PFSK-1 (cell line): ENCODE measurements around the gene ADAMTSL4.

ENCODE experiments used
- FOXP2 ChIP-seq: optimal IDR thresholded peaks from 2 replicates; pipeline ENCODE3; 2011; ENCODE audit warnings: borderline replicate concordance, control low read depth, inconsistent platforms; ENCODE audit not compliant: insufficient read depth; ENCODE audit errors: extremely low read length, extremely low read depth
- POLR2AphosphoS5 ChIP-seq: IDR thresholded peaks from 2 replicates; pipeline ENCODE4 v1.6.1; 2012; ENCODE audit warnings: low read depth, mild to moderate bottlenecking, control low read depth, low read length, moderate library complexity
- REST ChIP-seq, 2 experiments: IDR thresholded peaks; 2 replicates each; pipeline versions ENCODE4 v1.6.1 to v1.8.0; 2011 to 2012; ENCODE audit warnings: low read depth in 2 of 2, low read length in 2 of 2, control low read depth in 1 of 2, inconsistent platforms in 1 of 2, mild to moderate bottlenecking in 1 of 2, moderate library complexity in 1 of 2; ENCODE audit not compliant: insufficient read depth in 1 of 2
- SIN3A ChIP-seq: IDR thresholded peaks from 2 replicates; pipeline ENCODE4 v1.6.1; 2012; ENCODE audit warnings: mild to moderate bottlenecking, low read length, moderate library complexity, borderline replicate concordance; ENCODE audit not compliant: insufficient read depth
- TAF1 ChIP-seq: IDR thresholded peaks from 2 replicates; pipeline ENCODE4 v1.6.1; 2012; ENCODE audit warnings: low read length, control low read depth, borderline replicate concordance; ENCODE audit not compliant: insufficient read depth

ADAMTSL4 gene

GRCh38 chr1:150579945-150580642 lies 30.9 kb downstream of the ADAMTSL4 start:
- no peak for TF ChIP-seq POLR2AphosphoS5
- TF ChIP-seq REST (IDR thresholded peaks at IDR 0.05; ENCODE audit: insufficient read depth in 1 of 2, low read depth in 2 of 2, low read length in 2 of 2), result no peak
- no peak for TF ChIP-seq FOXP2
- no peak; the same call in 1 of the 2 replicates for TF ChIP-seq SIN3A
- TF ChIP-seq TAF1, result no peak

- TF ChIP-seq TAF1 (no peak), SIN3A (no peak), FOXP2 (no peak), POLR2AphosphoS5 (no peak)
These were observed 33.2 kb downstream of the ADAMTSL4 start for GRCh38 chr1:150582371-150582770.

- TF ChIP-seq FOXP2, result no peak
- TF ChIP-seq TAF1, result no peak
- no peak for TF ChIP-seq REST (IDR thresholded peaks at IDR 0.05; ENCODE audit: insufficient read depth in 1 of 2, low read depth in 2 of 2, low read length in 2 of 2)
- TF ChIP-seq POLR2AphosphoS5, result no peak
- no peak for TF ChIP-seq SIN3A
These were observed 47.1 kb downstream of the ADAMTSL4 start for GRCh38 chr1:150596095-150596892.

GRCh38 chr1:150596976-150597375 lies 47.8 kb downstream of the ADAMTSL4 start:
- no peak for TF ChIP-seq TAF1

GRCh38 chr1:150601540-150601939 lies 52.3 kb downstream of the ADAMTSL4 start:
- TF ChIP-seq TAF1 (no peak), SIN3A (no peak), REST (IDR thresholded peaks at IDR 0.05; ENCODE audit: insufficient read depth in 1 of 2, low read depth in 2 of 2, low read length in 2 of 2) (no peak), POLR2AphosphoS5 (no peak), FOXP2 (no peak)

- TF ChIP-seq POLR2AphosphoS5, result no peak
- TF ChIP-seq REST (IDR thresholded peaks at IDR 0.05; ENCODE audit: insufficient read depth in 1 of 2, low read depth in 2 of 2, low read length in 2 of 2), result no peak
- no peak for TF ChIP-seq FOXP2
- no peak for TF ChIP-seq SIN3A
- no peak for TF ChIP-seq TAF1
These were observed 54.5 kb downstream of the ADAMTSL4 start for GRCh38 chr1:150603711-150604110.
